Sigmoid colon (tissue), 7 donors: ENCODE results near the gene RAMP1. TPM values are rescaled to one million over a fixed set of nuclear protein-coding genes. Genes with fewer than 3 reads are reported as not detected.

Source experiments
- DNase-seq: peaks from one replicate; pipeline ENCODE4 v3.0.0-alpha.2; 2019
- H3K27ac ChIP-seq, 4 donors: fragments of 200-600 bp; sonication (generic); one replicate each; pipeline ENCODE4 v1.5.1; 2016 to 2019; ENCODE audit warnings: mild to moderate bottlenecking in 1 of 4
- H3K27me3 ChIP-seq, 3 donors: fragments of 200-600 bp; sonication (generic); one replicate each; pipeline ENCODE4 v1.5.1; 2019; ENCODE audit warnings: mild to moderate bottlenecking in 1 of 3
- H3K36me3 ChIP-seq, 4 donors: fragments of 200-600 bp; sonication (generic); one replicate each; pipeline ENCODE4 v1.5.1; 2016 to 2019
- H3K4me1 ChIP-seq, 4 donors: fragments of 200-600 bp; sonication (generic); one replicate each; pipeline ENCODE4 v1.5.1; 2017 to 2019
- H3K4me3 ChIP-seq, 4 donors: fragments of 200-600 bp; sonication (generic); one replicate each; pipeline ENCODE4 v1.5.1; 2017 to 2019; ENCODE audit warnings: mild to moderate bottlenecking in 2 of 4, moderate library complexity in 1 of 4
- H3K9me3 ChIP-seq, 4 donors: fragments of 200-600 bp in 3 of 4; sonication (generic) in 3 of 4; one replicate each; pipeline versions ENCODE4 v1.5.1 to v1.6.1; 2013 to 2019
- EP300 ChIP-seq, 4 donors: sonication (generic); formaldehyde crosslinking; IDR thresholded peaks; one replicate each; pipeline ENCODE4 v1.6.1; 2017; ENCODE audit warnings: antibody characterized with exemption in 4 of 4
- POLR2A ChIP-seq, 2 donors: fragments of 450-650 bp; IDR thresholded peaks; one replicate each; pipeline ENCODE4 v1.6.1; 2016; ENCODE audit warnings: antibody characterized with exemption in 2 of 2, mild to moderate bottlenecking in 2 of 2, moderate library complexity in 2 of 2
- POLR2AphosphoS5 ChIP-seq, 4 donors: sonication (generic); formaldehyde crosslinking; IDR thresholded peaks; one replicate each; pipeline ENCODE4 v1.6.1; 2017; ENCODE audit warnings: antibody characterized with exemption in 4 of 4
- WGBS, 2 donors: extraction: QIAGEN DNeasy Blood & Tissue Kit; methylation state at CpG; one replicate each; pipeline ENCODE4 v1.1.7; 2013; 5-methylcytosine and 5-hydroxymethylcytosine counted together
- intact Hi-C: fragments of 100-400 bp; cut with DNase I; formaldehyde crosslinking; loops from one replicate; pipeline ENCODE4 v1.15.1; 2023
- polyA plus RNA-seq, 3 donors: library from polyadenylated mRNA; stranded (reverse); fragments of 200-250 nt; gene quantifications; one replicate each; pipeline ENCODE4 v1.2.3, GENCODE V29; 2013
- total RNA-seq, 4 donors: library from RNA; depleted of rRNA; stranded (reverse); fragments of >200 nt; gene quantifications; one replicate each; pipeline ENCODE4 v1.1.0, GENCODE V29; 2016
- TF ChIP-seq, protein P1 (sequence below), 4 experiments: fragments of 450-650 bp in 3 of 4; fragments of 200-600 bp in 1 of 4; IDR thresholded peaks; one replicate each; pipeline ENCODE4 v1.5.1; 2016 to 2019; ENCODE audit warnings: antibody characterized with exemption in 4 of 4, mild to moderate bottlenecking in 3 of 4, moderate library complexity in 2 of 4
- donor health status: healthy with polysubstance abuse.
- donor health status: Bipolar disorder and iron deficiency.
- donor health status: healthy.

RAMP1 gene
- total and polyA plus RNA-seq, 7 donors: 13.2 to 788 (median 372) TPM; not detected in 1

GRCh38 chr2:237877576-237878307 lies 18.3 kb downstream of the RAMP1 start:
- Histone ChIP-seq H3K9me3 (no peaks in the 10 kb centered on the region), H3K36me3 (peaks cover 0 to 35% (median 3%) of the 10 kb centered on the region in 4 donors), H3K27ac (peak overlapping the region; percentile 91 to 97 (median 96)), H3K27me3 (no peaks in the 10 kb centered on the region), H3K4me3 (no peak overlapping the region), H3K4me1 (peaks cover 0 to 79% (median 73%) of the 10 kb centered on the region in 4 donors)
- intact Hi-C loops: no loop called here
- DNase-seq: peak; percentile 52
- WGBS, 2 donors: 93 to 94% methylated on average over 25 of the region's 25 CpGs
- TF ChIP-seq POLR2A (IDR thresholded peaks at IDR 0.05) (no peak), EP300 (IDR thresholded peaks at IDR 0.05) (no peak), POLR2AphosphoS5 (IDR thresholded peaks at IDR 0.05) (no peak)

DNA sequence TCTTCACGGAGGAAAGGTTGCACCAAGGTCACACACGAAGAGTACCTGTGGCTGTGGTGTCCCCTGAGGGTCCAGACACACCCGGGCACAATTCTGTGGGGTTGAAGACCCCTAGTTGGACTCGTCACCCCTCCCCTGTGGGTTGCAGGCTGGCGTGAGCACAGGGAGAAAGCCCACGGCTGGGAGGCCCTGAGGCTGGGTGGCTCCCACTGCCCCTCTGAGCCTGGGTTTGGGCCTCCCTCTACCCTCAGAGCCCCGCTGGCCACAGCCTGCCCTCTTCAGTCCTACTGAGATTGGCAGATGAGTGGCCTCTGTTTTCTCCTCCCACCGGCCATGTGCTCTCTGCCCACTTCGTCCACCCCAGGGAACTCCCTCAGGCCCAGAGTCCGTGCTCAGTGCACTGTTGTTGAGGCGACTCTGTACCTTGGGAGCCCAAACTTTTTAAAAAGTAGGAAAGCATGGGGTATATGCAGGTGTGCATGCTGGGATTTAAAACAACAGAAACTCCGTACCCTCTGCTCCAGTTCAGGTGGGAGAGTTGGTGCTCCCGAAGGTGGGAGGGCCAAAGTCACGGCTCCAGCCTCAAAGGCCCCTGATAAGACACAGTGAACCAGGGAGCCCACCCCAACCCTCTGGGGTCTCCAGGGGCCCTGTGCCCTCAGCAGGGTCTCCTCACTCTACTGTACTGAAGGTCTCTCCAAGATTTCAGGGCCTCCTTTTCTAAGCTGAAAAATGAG lies 19.1 kb downstream of the RAMP1 start:
- intact Hi-C loops: no loop called here
- no peak overlapping the region for H3K4me3 ChIP-seq
- DNase-seq: peak; percentile 62
- H3K27ac ChIP-seq: peak overlapping the region; percentile 91 to 97 (median 96)
- TF ChIP-seq, protein P1, sequence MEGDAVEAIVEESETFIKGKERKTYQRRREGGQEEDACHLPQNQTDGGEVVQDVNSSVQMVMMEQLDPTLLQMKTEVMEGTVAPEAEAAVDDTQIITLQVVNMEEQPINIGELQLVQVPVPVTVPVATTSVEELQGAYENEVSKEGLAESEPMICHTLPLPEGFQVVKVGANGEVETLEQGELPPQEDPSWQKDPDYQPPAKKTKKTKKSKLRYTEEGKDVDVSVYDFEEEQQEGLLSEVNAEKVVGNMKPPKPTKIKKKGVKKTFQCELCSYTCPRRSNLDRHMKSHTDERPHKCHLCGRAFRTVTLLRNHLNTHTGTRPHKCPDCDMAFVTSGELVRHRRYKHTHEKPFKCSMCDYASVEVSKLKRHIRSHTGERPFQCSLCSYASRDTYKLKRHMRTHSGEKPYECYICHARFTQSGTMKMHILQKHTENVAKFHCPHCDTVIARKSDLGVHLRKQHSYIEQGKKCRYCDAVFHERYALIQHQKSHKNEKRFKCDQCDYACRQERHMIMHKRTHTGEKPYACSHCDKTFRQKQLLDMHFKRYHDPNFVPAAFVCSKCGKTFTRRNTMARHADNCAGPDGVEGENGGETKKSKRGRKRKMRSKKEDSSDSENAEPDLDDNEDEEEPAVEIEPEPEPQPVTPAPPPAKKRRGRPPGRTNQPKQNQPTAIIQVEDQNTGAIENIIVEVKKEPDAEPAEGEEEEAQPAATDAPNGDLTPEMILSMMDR (IDR thresholded peaks at IDR 0.05): no peak
- TF ChIP-seq EP300 (IDR thresholded peaks at IDR 0.05) (no peak), POLR2A (IDR thresholded peaks at IDR 0.05) (no peak), POLR2AphosphoS5 (IDR thresholded peaks at IDR 0.05) (no peak)
- H3K4me1 ChIP-seq: peaks cover 0 to 79% (median 73%) of the 10 kb centered on the region in 4 donors
- no peaks in the 10 kb centered on the region for H3K27me3 ChIP-seq
- 91% methylated on average over 14 of the region's 14 CpGs for WGBS, 2 donors
- peaks cover 0 to 35% (median 3%) of the 10 kb centered on the region in 4 donors for H3K36me3 ChIP-seq
- H3K9me3 ChIP-seq: no peaks in the 10 kb centered on the region

DNA sequence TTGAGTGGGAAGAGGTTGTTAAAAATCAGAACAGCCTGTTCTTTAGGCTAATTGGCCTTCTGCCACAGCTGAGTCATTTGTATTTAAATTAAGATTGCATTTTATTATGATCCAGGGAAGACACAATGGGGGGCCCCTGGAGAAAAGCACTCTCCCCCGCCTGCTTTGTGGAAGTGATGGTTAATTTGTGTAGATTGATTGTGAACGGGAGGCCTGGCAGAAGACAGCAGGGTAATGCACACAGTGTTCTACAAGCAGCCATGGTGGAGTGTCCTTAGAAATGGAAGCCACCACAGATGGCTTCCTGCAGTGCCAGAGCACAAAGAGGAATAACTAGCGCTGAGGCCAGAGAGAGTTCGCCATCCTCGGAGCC lies 19.6 kb downstream of the RAMP1 start:
- no peaks in the 10 kb centered on the region for H3K9me3 ChIP-seq
- peaks cover 0 to 35% (median 3%) of the 10 kb centered on the region in 4 donors for H3K36me3 ChIP-seq
- no peaks in the 10 kb centered on the region for H3K27me3 ChIP-seq
- peak overlapping the region; percentile 91 to 97 (median 96) for H3K27ac ChIP-seq
- no peak overlapping the region for H3K4me3 ChIP-seq
- TF ChIP-seq, protein P1 (IDR thresholded peaks at IDR 0.05): no peak
- TF ChIP-seq EP300 (IDR thresholded peaks at IDR 0.05): peak in 2 of 4 donors; percentile 38 to 76
- TF ChIP-seq POLR2AphosphoS5 (IDR thresholded peaks at IDR 0.05): peak in 1 of 4 donors; percentile 39
- no peak for TF ChIP-seq POLR2A (IDR thresholded peaks at IDR 0.05)
- 90 to 91% methylated on average over 5 of the region's 5 CpGs for whole genome bisulfite sequencing, 2 donors
- intact Hi-C loops: no loop called here
- H3K4me1 ChIP-seq: peaks cover 0 to 79% (median 73%) of the 10 kb centered on the region in 4 donors
- DNase-seq: peak; percentile 53

DNA sequence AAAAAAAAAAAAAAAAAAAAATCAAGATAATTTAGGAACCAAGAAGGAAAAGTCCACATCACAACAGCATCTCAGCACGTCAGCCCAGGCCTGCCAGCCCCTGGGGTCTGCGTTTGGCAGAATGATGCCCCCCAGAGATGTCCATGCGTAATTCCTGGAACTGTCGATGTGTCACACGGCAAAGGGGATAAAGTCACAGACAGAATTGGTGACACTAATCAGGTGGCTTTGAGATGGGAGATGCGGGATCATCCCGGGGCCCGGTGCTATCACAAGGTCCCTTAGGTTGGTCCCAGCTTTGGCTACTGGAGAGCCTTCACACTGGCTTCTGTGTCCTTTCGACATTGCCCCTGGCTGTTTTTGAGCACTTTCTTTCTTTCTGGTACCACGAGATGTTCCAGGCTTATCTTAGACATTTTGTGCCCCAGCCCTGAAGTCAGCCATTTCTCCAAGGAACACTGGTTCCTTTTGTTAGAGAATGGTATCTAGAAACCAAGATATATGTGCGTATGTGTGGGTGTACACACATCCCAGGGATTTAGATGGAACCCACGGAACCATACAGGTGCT lies 20.7 kb downstream of the RAMP1 start:
- Histone ChIP-seq H3K4me3 (no peak overlapping the region), H3K27ac (peak overlapping the region; percentile 91 to 97 (median 96)), H3K4me1 (peaks cover 0 to 79% (median 73%) of the 10 kb centered on the region in 4 donors), H3K9me3 (no peaks in the 10 kb centered on the region), H3K36me3 (peaks cover 0 to 35% (median 3%) of the 10 kb centered on the region in 4 donors), H3K27me3 (no peaks in the 10 kb centered on the region)
- DNase-seq: peak; percentile 32
- intact Hi-C loops: loop anchor here (10.0 kb wide), 1 partner anchor 185 kb away; no protein-coding TSS in a partner anchor
- WGBS, 2 donors: 96% methylated on average over 12 of the region's 12 CpGs
- TF ChIP-seq EP300 (IDR thresholded peaks at IDR 0.05) (no peak), POLR2A (IDR thresholded peaks at IDR 0.05) (no peak), POLR2AphosphoS5 (IDR thresholded peaks at IDR 0.05) (no peak)
- TF ChIP-seq, protein P1 (IDR thresholded peaks at IDR 0.05): no peak
